Natural killer cell (primary cell): ENCODE results near the gene ME1. TPM values are rescaled to one million over a fixed set of nuclear protein-coding genes. Genes with fewer than 3 reads are reported as not detected.
"Not testable (repeated sequence)": the region's sequence is repeated elsewhere in the genome, so short reads cannot be mapped to it uniquely, and the experiment has no call there.

ENCODE experiments used
- ATAC-seq, 3 donors: fragments of 150-1000 bp in 2 of 3; fragments of 200-7000 bp in 1 of 3; cut with Tn5 transposase; 1 replicate in 1 of 3; 2 replicates in 2 of 3; pipeline ENCODE4 v1.10.0; 2021; ENCODE audit warnings: mild to moderate bottlenecking in 2 of 3, moderate library complexity in 2 of 3
- DNase-seq, 2 donors: peaks; one replicate each; pipeline versions ENCODE4 v3.0.0 to v3.0.0-alpha.2; 2013 to 2021; ENCODE audit warnings: mixed read lengths in 1 of 2
- H3K27ac ChIP-seq: one replicate; pipeline ENCODE4 v1.5.1; 2013; ENCODE audit warnings: mild to moderate bottlenecking, low read length
- H3K27me3 ChIP-seq: one replicate; pipeline ENCODE4 v1.6.1; 2013; ENCODE audit warnings: low read length; ENCODE audit not compliant: control insufficient read depth, insufficient read depth
- H3K36me3 ChIP-seq: one replicate; pipeline ENCODE4 v1.6.1; 2013; ENCODE audit warnings: low read length; ENCODE audit not compliant: control insufficient read depth, insufficient read depth
- H3K4me1 ChIP-seq: one replicate; pipeline ENCODE4 v1.6.1; 2013; ENCODE audit warnings: low read length; ENCODE audit not compliant: control insufficient read depth, insufficient read depth
- H3K4me3 ChIP-seq: one replicate; pipeline ENCODE4 v1.5.1; 2013; ENCODE audit warnings: low read length
- H3K9me3 ChIP-seq: one replicate; pipeline ENCODE4 v1.6.1; 2013; ENCODE audit warnings: low read length; ENCODE audit not compliant: control insufficient read depth, insufficient read depth
- H3K27ac Mint-ChIP-seq, 2 donors: one replicate each; pipeline ENCODE4 v1.8.0; 2022; ENCODE audit warnings: mild to moderate bottlenecking in 2 of 2, mixed read lengths in 2 of 2, moderate library complexity in 1 of 2
- H3K27me3 Mint-ChIP-seq, 2 donors: one replicate each; pipeline ENCODE4 v1.8.0; 2022; ENCODE audit warnings: low read depth in 2 of 2, mixed read lengths in 2 of 2
- H3K36me3 Mint-ChIP-seq: one replicate; pipeline ENCODE4 v1.8.0; 2022; ENCODE audit warnings: mixed read lengths
- H3K4me1 Mint-ChIP-seq, 2 donors: one replicate each; pipeline ENCODE4 v1.8.0; 2022; ENCODE audit warnings: mixed read lengths in 2 of 2
- H3K4me3 Mint-ChIP-seq: one replicate; pipeline ENCODE4 v1.8.0; 2022; ENCODE audit warnings: mild to moderate bottlenecking, moderate library complexity, mixed read lengths
- H3K9me3 Mint-ChIP-seq, 2 donors: one replicate each; pipeline ENCODE4 v1.8.0; 2022; ENCODE audit warnings: mixed read lengths in 2 of 2
- CTCF ChIP-seq: fragments of 200-600 bp; IDR thresholded peaks from one replicate; pipeline ENCODE4 v1.8.0; 2022; ENCODE audit warnings: antibody characterized with exemption
- WGBS: methylation state at CpG from one replicate; pipeline ENCODE4 v1.1.7; 2013; ENCODE audit warnings: missing lambda C conversion rate; ENCODE audit not compliant: insufficient coverage; 5-methylcytosine and 5-hydroxymethylcytosine counted together
- intact Hi-C: fragments of 100-400 bp; cut with micrococcal nuclease; formaldehyde crosslinking; loops from one replicate; pipeline ENCODE4 v1.14.2; 2022
- total RNA-seq, 4 donors: library from RNA; stranded (reverse); fragments of 120-200 nt in 1 of 4; gene quantifications; one replicate each; pipeline versions ENCODE4 v1.2.3 to v1.2.4, GENCODE V29; 2013 to 2022

ME1 gene
- total RNA-seq, 3 donors from 2014 or later (not counting 1 experiment from before 2014, with no cell fraction given): 0.14 to 0.32 TPM; not detected in 1

- no peak overlapping the region for H3K4me3 ChIP-seq
- TF ChIP-seq CTCF: no peak
- peak in 1 of 3 donors; percentile 35 for ATAC-seq
- 90% methylated on average over 9 of the region's 9 CpGs for WGBS
- Mint-ChIP-seq H3K27me3 (peaks cover 0 to 6% of the 10 kb centered on the region in 2 donors), H3K36me3 (no peaks in the 10 kb centered on the region), H3K4me1 (peaks cover 0 to 16% of the 10 kb centered on the region in 2 donors), H3K4me3 (no peak overlapping the region), H3K27ac (no peak overlapping the region), H3K9me3 (no peaks in the 10 kb centered on the region)
- no peak for DNase-seq
- no peaks in the 10 kb centered on the region for H3K27me3 ChIP-seq
- no peaks in the 10 kb centered on the region for H3K36me3 ChIP-seq
- no peaks in the 10 kb centered on the region for H3K9me3 ChIP-seq
- peaks cover 4% of the 10 kb centered on the region for H3K4me1 ChIP-seq
- intact Hi-C loops: no loop called here
- no peak overlapping the region for H3K27ac ChIP-seq
Measured at GRCh38 chr6:83292900-83293843, 137.7 kb downstream of the ME1 start.

GRCh38 chr6:83287298-83287697 is 143.6 kb downstream of the ME1 start:
- ATAC-seq, H3K4me1 ChIP-seq, DNase-seq, H3K9me3 ChIP-seq, H3K27ac ChIP-seq, H3K27ac Mint-ChIP-seq, H3K4me3 ChIP-seq, intact Hi-C loops, H3K36me3 Mint-ChIP-seq, H3K4me1 Mint-ChIP-seq, H3K4me3 Mint-ChIP-seq, H3K9me3 Mint-ChIP-seq, H3K36me3 ChIP-seq, H3K27me3 ChIP-seq: not testable (repeated sequence)
- H3K27me3 Mint-ChIP-seq: peaks cover 0 to 27% of the 10 kb centered on the region in 2 donors
- 95% methylated on average over 6 of the region's 6 CpGs for WGBS

- intact Hi-C loops: no loop called here
- H3K9me3 ChIP-seq: no peaks in the 10 kb centered on the region
- H3K36me3 ChIP-seq: no peaks in the 10 kb centered on the region
- Mint-ChIP-seq H3K4me1 (no peaks in the 10 kb centered on the region), H3K9me3 (peaks cover 0 to 2% of the 10 kb centered on the region in 2 donors), H3K4me3 (no peak overlapping the region), H3K27ac (no peak overlapping the region), H3K36me3 (no peaks in the 10 kb centered on the region), H3K27me3 (peaks cover 0 to 21% of the 10 kb centered on the region in 2 donors)
- H3K27ac ChIP-seq: no peak overlapping the region
- no peak overlapping the region for H3K4me3 ChIP-seq
- WGBS: 94% methylated on average over 3 of the region's 4 CpGs
- no peaks in the 10 kb centered on the region for H3K4me1 ChIP-seq
- DNase-seq (no peak), ATAC-seq (no peak)
- TF ChIP-seq CTCF: no peak
- no peaks in the 10 kb centered on the region for H3K27me3 ChIP-seq
Measured at GRCh38 chr6:83285917-83286316, 144.9 kb downstream of the ME1 start.

- H3K27me3 ChIP-seq: no peaks in the 10 kb centered on the region
- Mint-ChIP-seq H3K4me1 (no peaks in the 10 kb centered on the region), H3K27me3 (no peaks in the 10 kb centered on the region), H3K4me3 (no peak overlapping the region), H3K27ac (no peak overlapping the region), H3K36me3 (no peaks in the 10 kb centered on the region), H3K9me3 (no peaks in the 10 kb centered on the region)
- H3K9me3 ChIP-seq: no peaks in the 10 kb centered on the region
- DNase-seq: no peak
- TF ChIP-seq CTCF: no peak
- no peak overlapping the region for H3K4me3 ChIP-seq
- no CpG with 5 or more reads among the region's 1 CpG for WGBS
- H3K4me1 ChIP-seq: no peaks in the 10 kb centered on the region
- no peaks in the 10 kb centered on the region for H3K36me3 ChIP-seq
- ATAC-seq: no peak
- intact Hi-C loops: no loop called here
- no peak overlapping the region for H3K27ac ChIP-seq
Measured at GRCh38 chr6:83273596-83273995, 157.3 kb downstream of the ME1 start.
